ENCODE data around the gene DOCK7.

The DOCK7 gene

DNA sequence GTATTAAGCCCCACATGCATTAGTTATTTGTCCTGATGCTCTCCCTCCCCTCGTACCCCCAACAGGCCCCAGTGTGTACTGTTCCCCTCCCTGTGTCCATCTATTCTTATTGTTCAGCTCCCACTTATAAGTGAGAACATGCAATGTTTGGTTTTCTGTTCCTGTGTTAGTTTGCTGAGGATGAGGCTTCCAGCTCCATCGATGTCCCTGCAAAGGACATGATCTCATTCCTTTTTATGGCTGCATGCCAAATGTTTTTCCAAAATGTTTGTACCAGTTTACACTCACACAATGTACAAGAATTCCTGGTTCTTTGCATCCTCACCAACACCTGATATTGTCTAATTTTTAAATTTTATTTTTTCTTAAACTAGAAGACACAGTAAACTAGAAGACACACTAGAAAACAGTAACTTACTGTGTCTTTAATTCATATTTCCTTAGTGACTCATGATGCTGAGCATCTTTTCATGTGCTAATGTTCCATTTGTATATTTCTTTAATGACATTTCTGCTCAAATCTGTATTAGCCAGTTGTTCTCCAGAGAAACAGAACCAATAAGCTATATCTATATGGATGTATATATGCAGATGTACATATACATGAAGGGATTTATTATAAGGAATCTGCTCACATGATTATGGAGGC is 270.7 kb downstream of the DOCK7 start:
- no peak for TF ChIP-seq CTCF (IDR thresholded peaks at IDR 0.05)
- H3K4me3 ChIP-seq (ENCODE audit: low read depth in 1 of 2, low read length in 1 of 2) = no peak overlapping the region
- H3K27ac ChIP-seq = no peak overlapping the region
- H3K9me3 ChIP-seq = no peaks in the 10 kb centered on the region
- H3K36me3 ChIP-seq = no peaks in the 10 kb centered on the region
- no peaks in the 10 kb centered on the region for H3K27me3 ChIP-seq
- no peaks in the 10 kb centered on the region for H3K4me1 ChIP-seq (ENCODE audit: control insufficient read depth in 1 of 2, insufficient read depth in 1 of 2, low read depth in 1 of 2, low read length in 1 of 2)

- H3K4me3 ChIP-seq (ENCODE audit: low read depth in 1 of 2, low read length in 1 of 2) = no peak overlapping the region
- no peaks in the 10 kb centered on the region for H3K27me3 ChIP-seq
- no peaks in the 10 kb centered on the region for H3K4me1 ChIP-seq (ENCODE audit: control insufficient read depth in 1 of 2, insufficient read depth in 1 of 2, low read depth in 1 of 2, low read length in 1 of 2)
- no peak for TF ChIP-seq CTCF (IDR thresholded peaks at IDR 0.05)
- no peaks in the 10 kb centered on the region for H3K9me3 ChIP-seq
- H3K27ac ChIP-seq = no peak overlapping the region
- H3K36me3 ChIP-seq = no peaks in the 10 kb centered on the region
Measured at GRCh38 chr1:62415687-62416086, 272.5 kb downstream of the DOCK7 start.

DNA sequence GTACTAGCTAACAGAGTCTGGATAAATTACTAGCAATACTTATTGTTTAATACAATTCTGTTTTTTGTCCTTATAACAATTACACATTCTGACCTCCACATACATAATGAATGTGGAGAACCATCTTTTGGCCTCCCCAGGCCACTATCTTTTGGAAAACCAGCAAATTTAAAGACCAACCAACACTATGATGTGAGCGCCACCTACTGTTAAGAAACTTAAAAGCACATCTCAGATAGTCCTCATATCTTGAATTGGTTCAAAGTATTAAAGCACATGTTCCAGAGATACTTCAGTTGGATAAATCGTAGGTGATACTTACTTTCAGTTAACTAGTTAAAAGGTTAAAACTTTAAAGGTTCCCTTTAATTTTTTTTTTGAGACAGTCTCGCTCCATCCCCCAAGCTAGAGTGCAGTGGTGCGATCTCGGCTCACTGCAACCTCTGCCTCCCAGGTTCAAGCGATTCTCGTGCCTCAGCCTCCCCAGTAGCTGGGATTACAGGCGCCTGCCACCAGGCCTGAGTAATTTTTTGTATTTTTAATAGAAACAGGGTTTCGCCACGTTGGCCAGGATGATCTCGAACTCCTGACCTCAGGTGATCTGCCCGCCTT is 280.7 kb downstream of the DOCK7 start:
- TF ChIP-seq CTCF (IDR thresholded peaks at IDR 0.05) = peak; percentile 50
- Histone ChIP-seq H3K27me3 (no peaks in the 10 kb centered on the region), H3K4me3 (ENCODE audit: low read depth in 1 of 2, low read length in 1 of 2) (no peak overlapping the region)

DNA sequence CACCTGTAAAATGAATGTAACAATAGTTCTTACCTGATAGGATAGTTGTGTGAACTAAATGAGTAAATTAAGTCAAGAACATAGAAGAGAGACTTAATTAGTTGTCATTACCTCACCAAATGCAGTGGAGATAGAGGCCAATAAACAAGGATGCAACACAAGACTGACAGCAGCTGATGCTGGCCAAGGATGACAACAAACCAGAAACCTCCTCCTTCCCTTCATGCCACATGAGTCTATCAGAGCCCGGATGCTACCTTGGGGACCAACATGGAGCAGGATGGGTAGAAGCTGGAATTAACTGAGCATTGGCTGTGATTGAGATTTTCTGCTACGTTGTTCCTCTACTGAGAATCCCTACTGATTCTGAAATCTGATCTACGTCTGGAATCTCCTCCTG is 281.6 kb downstream of the DOCK7 start:
- TF ChIP-seq CTCF (IDR thresholded peaks at IDR 0.05) = no peak
- no peaks in the 10 kb centered on the region for H3K27me3 ChIP-seq
- H3K9me3 ChIP-seq = no peaks in the 10 kb centered on the region
- no peak overlapping the region for H3K27ac ChIP-seq
- H3K4me3 ChIP-seq (ENCODE audit: low read depth in 1 of 2, low read length in 1 of 2) = no peak overlapping the region
- H3K36me3 ChIP-seq = no peaks in the 10 kb centered on the region
- no peaks in the 10 kb centered on the region for H3K4me1 ChIP-seq (ENCODE audit: control insufficient read depth in 1 of 2, insufficient read depth in 1 of 2, low read depth in 1 of 2, low read length in 1 of 2)

More for the DNA sequence above, 280.7 kb downstream of the DOCK7 start:
- Histone ChIP-seq H3K36me3 (no peaks in the 10 kb centered on the region), H3K4me1 (ENCODE audit: control insufficient read depth in 1 of 2, insufficient read depth in 1 of 2, low read depth in 1 of 2, low read length in 1 of 2) (no peaks in the 10 kb centered on the region), H3K27ac (no peak overlapping the region), H3K9me3 (no peaks in the 10 kb centered on the region)

DNA sequence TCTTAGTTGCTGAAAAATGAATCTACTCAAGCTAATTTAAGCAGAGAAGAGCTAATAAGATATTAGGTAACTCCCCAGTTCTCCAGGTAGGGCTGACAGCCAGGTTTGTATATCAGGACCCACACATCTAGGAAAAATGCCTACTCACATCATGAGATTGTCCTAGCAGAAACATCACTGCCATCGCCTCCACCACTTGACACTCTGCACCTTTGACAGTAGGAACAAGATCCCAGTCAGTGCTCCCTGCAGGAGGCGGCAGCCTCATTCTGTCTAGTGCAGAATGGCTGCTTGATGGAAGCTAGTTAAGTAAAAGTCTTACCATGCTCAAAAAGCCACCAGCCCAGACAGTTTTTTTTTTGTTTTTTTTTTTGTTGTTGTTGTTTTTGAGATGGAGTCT is 282.9 kb downstream of the DOCK7 start:
- no peak overlapping the region for H3K27ac ChIP-seq
- no peaks in the 10 kb centered on the region for H3K36me3 ChIP-seq
- H3K4me1 ChIP-seq (ENCODE audit: control insufficient read depth in 1 of 2, insufficient read depth in 1 of 2, low read depth in 1 of 2, low read length in 1 of 2) = no peaks in the 10 kb centered on the region
- no peak overlapping the region for H3K4me3 ChIP-seq (ENCODE audit: low read depth in 1 of 2, low read length in 1 of 2)
- no peaks in the 10 kb centered on the region for H3K9me3 ChIP-seq
- no peaks in the 10 kb centered on the region for H3K27me3 ChIP-seq
- no peak for TF ChIP-seq CTCF (IDR thresholded peaks at IDR 0.05)
